HAP-1 (cell line): Measurements from ENCODE around the gene HSH2D.

ENCODE experiments used
- DNase-seq, 2 experiments: peaks; one replicate each; pipeline ENCODE4 v3.0.0-alpha.2; 2016 to 2020; ENCODE audit warnings: low spot score in 2 of 2
- H3K27me3 ChIP-seq: fragments of 250-450 bp; sonication (Bioruptor Pico); 2 replicates; pipeline ENCODE4 v1.5.1; 2020; ENCODE audit warnings: low read depth, mild to moderate bottlenecking, moderate library complexity
- H3K36me3 ChIP-seq: fragments of 250-450 bp; sonication (Bioruptor Pico); replicated peaks from 2 replicates; pipeline ENCODE4 v1.5.1; 2020; ENCODE audit warnings: mild to moderate bottlenecking
- H3K4me1 ChIP-seq: fragments of 250-450 bp; sonication (Bioruptor Pico); 2 replicates; pipeline ENCODE4 v1.5.1; 2020; ENCODE audit warnings: mild to moderate bottlenecking
- H3K4me3 ChIP-seq: fragments of 250-450 bp; sonication (Bioruptor Pico); 2 replicates; pipeline ENCODE4 v1.5.1; 2020; ENCODE audit warnings: mild to moderate bottlenecking, moderate library complexity
- H3K9me3 ChIP-seq: fragments of 250-450 bp; sonication (Bioruptor Pico); 2 replicates; pipeline ENCODE4 v1.5.1; 2020; ENCODE audit warnings: mild to moderate bottlenecking, moderate library complexity
- in situ Hi-C: fragments of 300-500 bp; cut with MboI; formaldehyde crosslinking; loops from 3 replicates; pipeline ENCODE4 v1.14.3; 2020; ENCODE audit warnings: low sequenced_read_pairs, inconsistent platforms, mixed read lengths

The HSH2D gene

DNA sequence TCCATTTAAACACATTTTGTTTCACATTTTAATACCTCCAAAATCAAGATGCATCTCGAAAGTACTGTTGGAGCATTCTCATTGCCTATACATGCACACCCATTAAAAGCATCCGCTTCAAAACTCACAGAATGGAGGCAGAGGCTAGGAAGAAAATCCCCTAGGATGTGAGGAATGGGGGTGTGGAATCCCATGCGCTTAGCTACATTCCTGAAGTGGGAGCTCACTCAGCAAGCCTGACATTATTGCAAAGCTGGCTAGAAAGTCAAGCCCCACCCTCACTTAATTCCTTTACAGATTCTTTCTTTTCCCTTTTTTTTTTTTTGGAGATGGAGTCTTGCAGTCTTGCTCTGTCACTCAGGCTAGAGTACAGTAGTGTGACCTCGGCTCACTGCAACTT is 37.1 kb downstream of the HSH2D start:
- Histone ChIP-seq H3K4me3 (no peak overlapping the region), H3K9me3 (no peaks in the 10 kb centered on the region), H3K27me3 (no peaks in the 10 kb centered on the region), H3K4me1 (no peaks in the 10 kb centered on the region), H3K36me3 (no peaks in the 10 kb centered on the region)
- in situ Hi-C loops: no loop called here
- no peak for DNase-seq

DNA sequence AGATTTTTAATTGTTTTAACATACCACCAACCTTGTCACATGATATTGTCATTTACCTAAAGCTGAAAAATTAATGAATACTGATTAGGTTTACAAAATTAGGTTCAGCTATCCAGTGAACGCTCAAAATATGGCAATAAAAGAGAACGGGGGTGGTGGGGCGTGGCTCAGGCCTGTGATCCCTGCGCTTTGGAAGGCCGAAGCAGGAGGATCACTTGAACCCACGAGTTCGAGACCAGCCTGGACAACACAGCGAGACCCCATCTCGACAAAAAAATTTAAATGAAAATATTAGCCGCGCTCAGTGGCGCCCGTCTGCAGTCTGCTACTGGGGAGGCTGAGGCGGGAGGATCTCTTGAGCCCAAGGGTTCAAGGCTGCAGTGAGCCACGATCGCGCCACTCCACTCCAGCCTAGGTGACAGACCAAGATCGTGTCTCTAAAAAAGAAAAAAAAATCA is 41.2 kb downstream of the HSH2D start:
- Histone ChIP-seq H3K27me3 (no peaks in the 10 kb centered on the region), H3K4me3 (peak overlapping the region; percentile 79), H3K9me3 (no peaks in the 10 kb centered on the region), H3K4me1 (no peaks in the 10 kb centered on the region), H3K36me3 (peaks cover 16% of the 10 kb centered on the region)
- no peak for DNase-seq
- in situ Hi-C loops: loop anchor here (5.0 kb wide), 1 partner anchor 142 kb away; no protein-coding TSS in a partner anchor

DNA sequence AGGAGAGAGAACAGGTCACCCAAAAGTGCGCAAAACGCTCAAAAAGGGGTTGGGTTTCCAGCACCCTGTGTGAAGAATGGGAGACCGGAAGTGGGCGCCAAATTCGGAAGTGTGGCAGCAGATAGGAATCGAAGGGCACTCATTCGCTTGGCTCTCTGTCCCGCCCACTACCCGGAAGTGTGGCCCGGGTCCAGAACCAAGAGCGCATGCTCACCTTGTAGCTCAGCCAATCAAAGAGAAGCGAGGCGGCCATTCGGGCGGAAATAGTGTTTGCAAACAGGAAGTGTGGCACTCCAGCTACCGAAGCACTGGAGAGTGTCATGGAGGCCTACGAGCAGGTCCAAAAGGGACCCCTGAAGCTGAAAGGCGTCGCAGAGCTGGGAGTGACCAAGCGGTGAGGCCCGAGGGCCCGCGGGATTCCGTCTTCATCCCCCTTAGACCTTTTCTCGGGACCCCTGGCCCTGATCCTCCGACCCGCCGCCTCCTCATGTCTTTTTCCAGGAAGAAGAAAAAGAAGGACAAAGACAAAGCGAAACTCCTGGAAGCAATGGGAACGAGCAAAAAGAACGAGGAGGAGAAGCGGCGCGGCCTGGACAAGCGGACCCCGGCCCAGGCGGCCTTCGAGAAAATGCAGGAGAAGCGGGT is 41.8 kb downstream of the HSH2D start, which contains the start of gene FAM32A:
Gene FAM32A, plus strand, starts transcription at position 288 of the 645 bp plus-strand sequence. Its CDS starts 33 bp downstream, at position 321.
- peak within 1 kb of the TSS; percentile 79 for H3K4me3 ChIP-seq
- in situ Hi-C loops: loop anchor here (5.0 kb wide), 1 partner anchor 143 kb away; no protein-coding TSS in a partner anchor
- DNase-seq: peak; percentile 97 to 99
- H3K4me1 ChIP-seq: no peaks in the 10 kb centered on the region
- no peaks in the 10 kb centered on the region for H3K9me3 ChIP-seq
- no peaks in the 10 kb centered on the region for H3K27me3 ChIP-seq
- peaks cover 22% of the 10 kb centered on the region for H3K36me3 ChIP-seq

DNA sequence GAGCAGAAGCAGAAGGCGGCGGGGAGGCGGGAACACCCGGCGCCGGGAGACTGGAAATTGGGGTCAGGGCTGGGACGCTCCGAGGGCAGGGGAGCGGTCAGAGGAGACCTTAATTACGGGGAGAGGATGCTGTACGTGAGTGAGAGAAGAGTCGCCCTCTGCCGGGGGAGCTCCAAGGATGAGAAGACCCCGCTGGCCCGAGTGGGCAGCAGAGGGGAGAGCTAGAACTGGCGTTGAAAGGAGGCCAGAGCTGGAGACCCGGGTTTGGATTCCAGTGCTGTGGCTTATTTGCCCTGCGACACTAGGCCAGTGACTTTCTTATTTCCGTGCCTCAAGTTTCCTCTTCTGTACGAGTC is 42.3 kb downstream of the HSH2D start:
- peak; percentile 23 to 71 for DNase-seq
- Histone ChIP-seq H3K27me3 (no peaks in the 10 kb centered on the region), H3K4me3 (peak overlapping the region; percentile 79), H3K9me3 (no peaks in the 10 kb centered on the region), H3K4me1 (no peaks in the 10 kb centered on the region), H3K36me3 (peaks cover 27% of the 10 kb centered on the region)
- in situ Hi-C loops: loop anchor here (5.0 kb wide), 1 partner anchor 143 kb away; no protein-coding TSS in a partner anchor

DNA sequence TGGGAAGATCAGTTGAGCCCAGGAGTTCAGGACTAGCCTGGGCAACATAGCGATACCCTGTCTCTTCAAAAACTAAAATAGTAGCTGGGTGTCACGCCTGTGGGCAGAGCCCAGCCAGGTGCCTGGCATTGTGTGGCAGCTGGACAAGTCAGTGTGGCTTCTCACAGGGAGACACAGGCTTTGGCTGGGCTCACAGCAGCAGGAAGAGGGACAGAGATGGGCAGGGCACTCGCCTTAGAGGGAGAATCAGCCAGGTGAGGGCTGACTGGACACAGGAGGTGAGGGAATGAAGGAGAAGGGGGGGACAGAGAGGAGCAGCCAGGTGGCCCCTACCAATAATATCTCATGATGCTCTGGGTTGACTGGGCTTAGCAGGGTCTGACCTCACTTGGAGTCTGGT is 45.0 kb downstream of the HSH2D start:
- Histone ChIP-seq H3K27me3 (no peaks in the 10 kb centered on the region), H3K9me3 (no peaks in the 10 kb centered on the region), H3K4me1 (peaks cover 4% of the 10 kb centered on the region), H3K36me3 (peaks cover 43% of the 10 kb centered on the region), H3K4me3 (no peak overlapping the region)
- no peak for DNase-seq
- in situ Hi-C loops: loop anchor here (5.0 kb wide), 1 partner anchor 146 kb away; no protein-coding TSS in a partner anchor

DNA sequence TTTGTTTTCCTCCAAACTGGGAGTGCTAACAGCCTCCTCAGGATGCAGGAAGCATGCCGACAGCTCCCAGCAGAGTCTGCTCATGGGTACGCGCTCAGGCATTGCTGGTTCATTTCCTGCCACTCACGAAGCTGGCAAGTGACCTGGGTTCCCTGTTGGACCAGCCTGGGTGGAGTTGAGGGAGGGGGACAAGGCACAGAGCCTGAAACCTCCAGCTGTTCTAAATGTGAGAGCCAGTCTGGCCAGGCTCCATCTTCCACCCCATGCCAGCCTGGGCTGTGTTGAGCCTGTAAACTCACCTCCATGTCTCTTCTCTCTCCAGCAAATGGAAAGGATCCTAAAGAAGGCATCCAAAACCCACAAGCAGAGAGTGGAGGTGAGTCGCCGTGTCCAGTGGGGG is 46.7 kb downstream of the HSH2D start:
- DNase-seq: no peak
- in situ Hi-C loops: no loop called here
- no peak overlapping the region for H3K4me3 ChIP-seq
- peaks cover 43% of the 10 kb centered on the region for H3K36me3 ChIP-seq
- H3K9me3 ChIP-seq: no peaks in the 10 kb centered on the region
- H3K4me1 ChIP-seq: peaks cover 6% of the 10 kb centered on the region
- no peaks in the 10 kb centered on the region for H3K27me3 ChIP-seq

DNA sequence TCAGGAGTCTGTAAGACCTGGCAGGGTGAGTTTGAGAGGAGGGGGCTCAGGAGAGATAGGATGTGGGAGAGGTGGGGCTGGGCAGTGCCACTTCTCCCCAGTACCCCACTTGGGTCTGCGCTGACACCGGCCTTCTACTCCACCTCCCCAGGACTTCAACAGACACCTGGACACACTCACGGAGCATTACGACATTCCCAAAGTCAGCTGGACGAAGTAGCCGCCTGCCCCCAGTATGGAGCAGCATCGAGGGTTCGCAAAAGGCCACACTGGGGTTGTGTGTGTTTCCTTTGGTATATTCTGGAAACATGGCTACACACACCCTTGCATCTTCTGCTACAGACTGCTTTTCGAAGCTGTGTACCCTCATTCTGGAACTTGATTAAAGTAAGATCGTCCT is 47.3 kb downstream of the HSH2D start:
- Histone ChIP-seq H3K4me1 (peaks cover 6% of the 10 kb centered on the region), H3K27me3 (no peaks in the 10 kb centered on the region), H3K9me3 (no peaks in the 10 kb centered on the region), H3K36me3 (peaks cover 43% of the 10 kb centered on the region), H3K4me3 (no peak overlapping the region)
- DNase-seq: no peak
- in situ Hi-C loops: no loop called here

DNA sequence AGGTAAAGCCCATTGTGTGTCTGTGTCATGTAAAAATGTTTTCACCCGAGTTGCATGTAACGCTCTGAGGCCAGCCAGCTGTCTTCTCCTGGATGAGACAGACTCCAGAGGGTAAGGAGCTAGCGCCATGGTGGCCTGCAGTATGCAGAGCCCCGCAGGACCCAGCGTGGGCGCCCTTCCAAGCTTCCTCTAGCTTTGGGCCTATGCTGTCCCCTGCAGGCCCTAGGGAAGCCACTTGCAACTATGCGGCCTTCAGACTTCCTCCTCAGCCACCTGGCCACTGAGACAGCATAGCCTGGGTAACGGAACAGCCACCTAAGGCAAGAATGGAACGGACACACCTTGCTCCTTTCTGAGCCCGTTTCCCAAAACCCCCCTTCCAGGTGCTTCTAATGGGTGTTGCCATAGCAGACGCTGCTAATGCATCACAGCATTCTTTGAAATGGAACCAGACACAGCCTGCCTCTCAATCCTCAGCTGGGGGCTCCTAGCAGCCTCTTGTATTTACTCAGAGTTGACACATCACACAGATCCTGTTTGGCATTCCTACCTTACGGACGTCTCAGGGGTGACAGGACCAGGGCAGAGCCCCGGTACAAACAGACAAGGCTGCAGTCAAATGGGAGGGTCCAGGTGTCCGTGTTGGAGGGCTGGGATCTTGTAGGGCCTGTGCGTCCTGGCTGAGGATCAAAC is 47.9 kb downstream of the HSH2D start:
- Histone ChIP-seq H3K27me3 (no peaks in the 10 kb centered on the region), H3K36me3 (peaks cover 43% of the 10 kb centered on the region), H3K9me3 (no peaks in the 10 kb centered on the region), H3K4me1 (peaks cover 6% of the 10 kb centered on the region), H3K4me3 (no peak overlapping the region)
- DNase-seq: no peak
- in situ Hi-C loops: no loop called here

DNA sequence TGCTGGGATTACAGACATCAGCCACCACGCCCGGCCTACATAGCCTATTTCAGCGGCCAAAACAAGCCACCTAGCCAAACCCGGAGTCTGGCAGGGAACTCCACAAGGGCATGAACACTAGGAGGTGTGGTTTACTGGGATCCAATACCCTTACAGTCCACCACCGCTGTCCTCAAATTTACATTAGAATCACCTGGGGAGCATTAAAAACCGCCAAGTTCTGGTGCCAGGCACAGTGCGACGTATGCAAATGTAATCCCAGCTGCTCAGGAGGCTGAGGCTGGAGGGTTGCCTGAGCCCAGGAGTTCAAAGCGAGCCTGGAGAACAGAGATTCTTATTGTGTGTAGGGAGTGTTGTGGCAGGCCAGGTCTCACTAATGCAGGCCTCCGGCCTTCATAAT is 50.0 kb downstream of the HSH2D start:
- Histone ChIP-seq H3K27me3 (no peaks in the 10 kb centered on the region), H3K4me3 (no peak overlapping the region), H3K36me3 (peaks cover 32% of the 10 kb centered on the region), H3K9me3 (no peaks in the 10 kb centered on the region), H3K4me1 (peaks cover 8% of the 10 kb centered on the region)
- DNase-seq: peak; percentile 75 to 77
- in situ Hi-C loops: no loop called here

DNA sequence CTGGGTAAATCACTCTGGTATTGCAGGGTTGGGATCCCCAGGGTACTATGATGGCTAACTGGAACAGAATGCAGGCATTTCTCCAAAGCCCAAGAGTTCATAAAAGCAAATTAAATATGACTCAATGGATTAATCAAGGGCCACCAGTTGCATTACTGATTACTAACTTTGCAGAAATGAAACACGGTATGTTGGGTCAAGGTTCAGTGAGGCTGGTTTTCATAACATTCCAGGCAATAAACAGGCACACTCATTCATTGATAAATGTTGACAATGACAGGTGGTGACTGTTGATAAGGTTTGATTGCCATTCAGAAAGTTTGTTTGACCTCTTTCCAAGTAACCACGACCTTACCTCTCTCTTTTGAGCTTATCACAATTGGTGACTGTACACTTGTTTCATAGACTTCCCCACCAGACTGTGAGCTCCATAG is 53.7 kb downstream of the HSH2D start:
- no peak for DNase-seq
- in situ Hi-C loops: no loop called here
- no peaks in the 10 kb centered on the region for H3K9me3 ChIP-seq
- no peaks in the 10 kb centered on the region for H3K27me3 ChIP-seq
- peak overlapping the region; percentile 96 for H3K4me3 ChIP-seq
- peaks cover 8% of the 10 kb centered on the region for H3K4me1 ChIP-seq
- H3K36me3 ChIP-seq: peaks cover 5% of the 10 kb centered on the region

DNA sequence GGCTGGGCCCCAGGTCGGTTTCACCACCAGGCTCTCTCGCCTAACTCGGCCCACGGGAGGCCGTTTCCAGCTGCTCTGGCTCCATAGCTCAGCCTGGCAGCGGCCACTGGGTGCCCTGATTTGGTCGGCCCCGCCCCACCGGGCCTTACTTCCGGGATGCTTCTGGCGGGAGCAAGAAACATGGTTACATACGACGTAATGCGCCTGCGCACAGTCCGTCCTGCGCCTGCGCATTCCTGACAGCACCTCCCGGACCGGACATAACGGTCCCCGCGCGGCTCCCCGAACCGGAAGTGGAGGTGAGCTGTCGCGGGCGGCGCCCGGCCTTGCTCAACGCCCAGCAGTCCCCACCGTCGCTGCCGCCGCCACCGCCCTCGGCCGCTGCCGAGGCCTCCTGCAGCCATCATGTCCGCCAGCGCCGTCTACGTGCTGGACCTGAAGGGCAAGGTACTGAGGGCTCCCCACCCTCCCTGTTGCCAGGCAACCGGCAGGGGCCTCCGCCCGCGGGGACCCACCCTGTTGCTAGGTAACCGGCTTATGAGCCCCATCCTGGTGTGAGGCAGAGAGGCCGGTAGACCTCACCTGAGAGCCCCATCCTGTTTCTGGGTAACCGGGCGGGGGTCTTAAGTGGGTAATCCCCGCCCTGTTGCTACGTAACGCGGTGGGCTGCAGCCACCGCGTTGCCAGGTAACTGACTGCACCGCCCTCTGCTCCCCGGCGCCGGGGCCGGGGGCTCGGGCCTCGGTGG is 54.3 kb downstream of the HSH2D start, which contains the start of gene AP1M1:
Gene AP1M1, plus strand, starts transcription at position 290 of the 748 bp plus-strand sequence. Its CDS starts 116 bp downstream, at position 406.
- peaks cover 8% of the 10 kb centered on the region; the same call in 1 of the 2 replicates for H3K36me3 ChIP-seq
- H3K4me3 ChIP-seq: peak within 1 kb of the TSS; percentile 96
- peak; percentile 97 to 99 for DNase-seq
- peaks cover 8% of the 10 kb centered on the region for H3K4me1 ChIP-seq
- no peaks in the 10 kb centered on the region for H3K27me3 ChIP-seq
- in situ Hi-C loops: no loop called here
- no peaks in the 10 kb centered on the region for H3K9me3 ChIP-seq

DNA sequence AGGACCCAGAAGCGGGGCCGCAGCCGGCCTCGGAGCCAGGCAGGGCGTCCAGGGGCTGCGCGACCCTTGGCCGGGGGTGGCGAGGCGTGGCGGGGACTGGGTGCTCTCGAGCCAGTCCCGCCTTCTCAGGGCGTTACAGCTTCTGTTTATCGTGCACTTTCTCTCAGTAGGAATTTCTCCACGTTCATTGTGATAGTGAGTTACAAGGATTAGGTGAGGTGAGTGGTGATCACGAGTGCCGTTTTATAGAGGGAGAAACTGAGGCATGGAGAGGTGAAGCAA is 54.8 kb downstream of the HSH2D start:
- Histone ChIP-seq H3K4me3 (peak overlapping the region; percentile 96), H3K9me3 (no peaks in the 10 kb centered on the region), H3K27me3 (no peaks in the 10 kb centered on the region), H3K36me3 (peaks cover 13% of the 10 kb centered on the region), H3K4me1 (peaks cover 7% of the 10 kb centered on the region)
- in situ Hi-C loops: no loop called here
- DNase-seq: no peak

DNA sequence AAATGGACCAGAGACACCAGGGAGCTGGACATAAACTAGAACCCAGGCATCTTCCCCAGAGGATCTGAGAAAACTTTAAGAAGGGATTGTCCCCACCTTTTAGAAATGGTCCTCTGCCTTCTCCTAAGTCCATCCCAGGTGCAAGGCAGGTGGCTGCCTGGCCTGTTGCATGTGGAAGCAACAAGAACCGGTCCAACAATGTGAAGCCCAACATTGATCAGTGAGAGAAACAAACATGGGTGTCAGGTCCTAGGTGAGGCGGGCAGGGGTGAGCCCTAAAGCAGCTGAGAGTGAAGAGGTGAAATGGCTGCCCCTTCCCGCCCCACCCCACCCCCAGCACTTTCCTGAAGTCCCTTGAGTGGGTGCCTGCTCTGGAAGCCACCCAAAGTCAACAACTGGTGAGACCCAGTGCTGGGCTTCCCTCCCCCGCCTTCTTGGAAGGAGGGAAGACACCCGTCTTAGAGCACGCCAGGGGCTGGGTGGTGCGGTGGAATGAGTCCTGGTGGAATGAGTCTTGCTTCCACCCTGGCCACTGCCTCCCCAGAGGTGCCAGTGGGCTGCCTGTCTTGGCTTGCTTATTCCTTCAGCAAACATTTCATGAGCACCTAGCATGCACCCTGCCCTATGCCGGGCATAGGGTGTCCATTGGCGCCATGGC is 55.9 kb downstream of the HSH2D start:
- 0 out of 2 replicates have a peak, but pooled peaks cover 3% of the 10 kb centered on the region for H3K4me1 ChIP-seq

More for the DNA sequence above, 55.9 kb downstream of the HSH2D start:
- Histone ChIP-seq H3K4me3 (no peak overlapping the region; the same call in 1 of the 2 replicates), H3K27me3 (no peaks in the 10 kb centered on the region), H3K9me3 (no peaks in the 10 kb centered on the region), H3K36me3 (peaks cover 17% of the 10 kb centered on the region)
- DNase-seq: no peak
- in situ Hi-C loops: no loop called here
